ENCODE results near the gene DPP7.

The DPP7 gene

GRCh38 chr9:137111788-137112563, 2.6 kb downstream of the DPP7 start:
- no peak for DNase-seq (ENCODE audit: low read depth, low spot score)

GRCh38 chr9:137110911-137111787, 3.4 kb downstream of the DPP7 start:
- no peak for DNase-seq (ENCODE audit: low read depth, low spot score)

GRCh38 chr9:137110147-137110910, 4.2 kb downstream of the DPP7 start:
- DNase-seq (ENCODE audit: low read depth, low spot score) = no peak

GRCh38 chr9:137109250-137110146, 5.0 kb downstream of the DPP7 start:
- DNase-seq (ENCODE audit: low read depth, low spot score) = no peak

GRCh38 chr9:137108608-137109249, 5.8 kb downstream of the DPP7 start:
- DNase-seq (ENCODE audit: low read depth, low spot score) = no peak

- DNase-seq (ENCODE audit: low read depth, low spot score) = no peak
Measured at GRCh38 chr9:137107982-137108381, 6.6 kb downstream of the DPP7 start.

GRCh38 chr9:137107312-137107921, 7.1 kb downstream of the DPP7 start:
- DNase-seq (ENCODE audit: low read depth, low spot score) = no peak

- DNase-seq (ENCODE audit: low read depth, low spot score) = no peak
Measured at GRCh38 chr9:137106662-137107250, 7.8 kb downstream of the DPP7 start.

- no peak for DNase-seq (ENCODE audit: low read depth, low spot score)
Measured at GRCh38 chr9:137105814-137106661, 8.5 kb downstream of the DPP7 start.

GRCh38 chr9:137103206-137103999, 11.1 kb downstream of the DPP7 start:
- DNase-seq (ENCODE audit: low read depth, low spot score) = no peak

GRCh38 chr9:137099231-137099630, 15.3 kb downstream of the DPP7 start:
- no peak for DNase-seq (ENCODE audit: low read depth, low spot score)

- DNase-seq (ENCODE audit: low read depth, low spot score) = no peak
Measured at GRCh38 chr9:137097761-137098462, 16.6 kb downstream of the DPP7 start.

GRCh38 chr9:137096785-137097546, 17.6 kb downstream of the DPP7 start:
- no peak for DNase-seq (ENCODE audit: low read depth, low spot score)

- DNase-seq (ENCODE audit: low read depth, low spot score) = no peak
Measured at GRCh38 chr9:137095664-137096517, 18.6 kb downstream of the DPP7 start.

- DNase-seq (ENCODE audit: low read depth, low spot score) = no peak
Measured at GRCh38 chr9:137089232-137089947, 25.1 kb downstream of the DPP7 start.

Measured in iPS DF 19.7 (cell line).